Measurements from ENCODE around the gene RNGTT. TPM values are rescaled to one million over a fixed set of nuclear protein-coding genes. Genes with fewer than 3 reads are reported as not detected.

Gene RNGTT
- polyA plus RNA-seq, 1 donor (not counting 4 experiments of a cell fraction or from before 2014, with no cell fraction given), result 9.7 TPM

GRCh38 chr6:88982720-88983119, 19.3 kb upstream of the RNGTT start:
- H3K9ac ChIP-seq (ENCODE audit: control insufficient read depth, extremely low read depth, insufficient read depth, low read length), result no peak overlapping the region
- no peaks in the 10 kb centered on the region for H3K36me3 ChIP-seq (ENCODE audit: control insufficient read depth in 2 of 2, extremely low read depth in 1 of 2, insufficient read depth in 2 of 2, low read length in 2 of 2)
- DNase-seq (ENCODE audit: low read depth, low spot score), result peak; percentile 30
- dilution Hi-C loops (cut with MboI; ENCODE audit: extremely low pct_ligation_motif_present, low sequenced_read_pairs), result no loop called here
- H3K27ac ChIP-seq (ENCODE audit: control insufficient read depth, insufficient read depth, low read length), result no peak overlapping the region
- H3K27me3 ChIP-seq (ENCODE audit: control insufficient read depth, extremely low read depth, insufficient read depth, low read length), result no peaks in the 10 kb centered on the region
- no peaks in the 10 kb centered on the region for H3K4me1 ChIP-seq (ENCODE audit: control insufficient read depth, extremely low read depth, insufficient read depth, low read length)
- no peak overlapping the region for H3K4me2 ChIP-seq (ENCODE audit: control insufficient read depth, extremely low read depth, insufficient read depth, low read depth, low read length)
- peak in 2 of 3 experiments; percentile 48 to 63 for TF ChIP-seq CTCF (optimal IDR thresholded peaks at IDR 0.05 in 1 of 3, IDR thresholded peaks at IDR 0.05 in 1 of 3, conservative IDR thresholded peaks at IDR 0.05 in 1 of 3; ENCODE audit: extremely low read depth in 1 of 3, insufficient read depth in 2 of 3, low read length in 3 of 3)
- no peak for TF ChIP-seq EZH2 (IDR thresholded peaks at IDR 0.05; ENCODE audit: low read length)
- no peaks in the 10 kb centered on the region for H3K9me3 ChIP-seq (ENCODE audit: control insufficient read depth, low read depth, low read length)
- no peak for FAIRE-seq
- H4K20me1 ChIP-seq (ENCODE audit: control insufficient read depth, extremely low read depth, insufficient read depth, low read length), result no peaks in the 10 kb centered on the region
- no peaks in the 10 kb centered on the region for H3K79me2 ChIP-seq (ENCODE audit: control insufficient read depth, insufficient read depth, low read length)
- no peak overlapping the region for H2AFZ ChIP-seq (ENCODE audit: control insufficient read depth, low read length)
- no peaks in the 10 kb centered on the region for H3K9me1 ChIP-seq (ENCODE audit: control insufficient read depth, extremely low read depth, insufficient read depth, low read length)
- no peak overlapping the region for H3K4me3 ChIP-seq (ENCODE audit: control insufficient read depth in 2 of 3, extremely low read depth in 1 of 3, insufficient read depth in 2 of 3, low read depth in 1 of 3, low read length in 3 of 3)

- H3K4me1 ChIP-seq (ENCODE audit: control insufficient read depth, extremely low read depth, insufficient read depth, low read length), result no peaks in the 10 kb centered on the region
These were observed 12.0 kb upstream of the RNGTT start for GRCh38 chr6:88975369-88975768.

More at GRCh38 chr6:88975369-88975768, 12.0 kb upstream of the RNGTT start:
- TF ChIP-seq CTCF (optimal IDR thresholded peaks at IDR 0.05 in 1 of 3, IDR thresholded peaks at IDR 0.05 in 1 of 3, conservative IDR thresholded peaks at IDR 0.05 in 1 of 3; ENCODE audit: extremely low read depth in 1 of 3, insufficient read depth in 2 of 3, low read length in 3 of 3) (no peak), EZH2 (IDR thresholded peaks at IDR 0.05; ENCODE audit: low read length) (no peak)
- H3K9me3 ChIP-seq (ENCODE audit: control insufficient read depth, low read depth, low read length), result no peaks in the 10 kb centered on the region
- H2AFZ ChIP-seq (ENCODE audit: control insufficient read depth, low read length), result no peak overlapping the region
- H3K79me2 ChIP-seq (ENCODE audit: control insufficient read depth, insufficient read depth, low read length), result no peaks in the 10 kb centered on the region
- H3K36me3 ChIP-seq (ENCODE audit: control insufficient read depth in 2 of 2, extremely low read depth in 1 of 2, insufficient read depth in 2 of 2, low read length in 2 of 2), result no peaks in the 10 kb centered on the region
- no peak overlapping the region for H3K9ac ChIP-seq (ENCODE audit: control insufficient read depth, extremely low read depth, insufficient read depth, low read length)
- no peak for DNase-seq (ENCODE audit: low read depth, low spot score)
- no peak overlapping the region for H3K4me3 ChIP-seq (ENCODE audit: control insufficient read depth in 2 of 3, extremely low read depth in 1 of 3, insufficient read depth in 2 of 3, low read depth in 1 of 3, low read length in 3 of 3)
- FAIRE-seq, result no peak
- H3K27ac ChIP-seq (ENCODE audit: control insufficient read depth, insufficient read depth, low read length), result no peak overlapping the region
- no peaks in the 10 kb centered on the region for H3K9me1 ChIP-seq (ENCODE audit: control insufficient read depth, extremely low read depth, insufficient read depth, low read length)
- dilution Hi-C loops (cut with MboI; ENCODE audit: extremely low pct_ligation_motif_present, low sequenced_read_pairs), result no loop called here
- no peak overlapping the region for H3K4me2 ChIP-seq (ENCODE audit: control insufficient read depth, extremely low read depth, insufficient read depth, low read depth, low read length)
- H4K20me1 ChIP-seq (ENCODE audit: control insufficient read depth, extremely low read depth, insufficient read depth, low read length), result no peaks in the 10 kb centered on the region
- H3K27me3 ChIP-seq (ENCODE audit: control insufficient read depth, extremely low read depth, insufficient read depth, low read length), result no peaks in the 10 kb centered on the region
